T-helper 1 cell (primary cell): ENCODE measurements around the gene SRSF5.

ENCODE experiments used
- DNase-seq, 5 donors: peaks; one replicate each; pipeline ENCODE4 v3.0.0-alpha.2; 2012 to 2020

Gene SRSF5

DNA sequence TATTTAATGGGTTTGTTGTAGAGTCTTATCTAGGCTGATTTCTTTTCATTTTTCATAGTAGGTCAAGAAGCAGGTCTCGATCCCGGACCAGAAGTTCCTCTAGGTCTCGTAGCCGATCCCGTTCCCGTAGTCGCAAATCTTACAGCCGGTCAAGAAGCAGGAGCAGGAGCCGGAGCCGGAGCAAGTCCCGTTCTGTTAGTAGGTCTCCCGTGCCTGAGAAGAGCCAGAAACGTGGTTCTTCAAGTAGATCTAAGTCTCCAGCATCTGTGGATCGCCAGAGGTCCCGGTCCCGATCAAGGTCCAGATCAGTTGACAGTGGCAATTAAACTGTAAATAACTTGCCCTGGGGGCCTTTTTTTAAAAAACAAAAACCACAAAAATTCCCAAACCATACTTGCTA lies 4.2 kb downstream of the SRSF5 start:
- no peak for DNase-seq

DNA sequence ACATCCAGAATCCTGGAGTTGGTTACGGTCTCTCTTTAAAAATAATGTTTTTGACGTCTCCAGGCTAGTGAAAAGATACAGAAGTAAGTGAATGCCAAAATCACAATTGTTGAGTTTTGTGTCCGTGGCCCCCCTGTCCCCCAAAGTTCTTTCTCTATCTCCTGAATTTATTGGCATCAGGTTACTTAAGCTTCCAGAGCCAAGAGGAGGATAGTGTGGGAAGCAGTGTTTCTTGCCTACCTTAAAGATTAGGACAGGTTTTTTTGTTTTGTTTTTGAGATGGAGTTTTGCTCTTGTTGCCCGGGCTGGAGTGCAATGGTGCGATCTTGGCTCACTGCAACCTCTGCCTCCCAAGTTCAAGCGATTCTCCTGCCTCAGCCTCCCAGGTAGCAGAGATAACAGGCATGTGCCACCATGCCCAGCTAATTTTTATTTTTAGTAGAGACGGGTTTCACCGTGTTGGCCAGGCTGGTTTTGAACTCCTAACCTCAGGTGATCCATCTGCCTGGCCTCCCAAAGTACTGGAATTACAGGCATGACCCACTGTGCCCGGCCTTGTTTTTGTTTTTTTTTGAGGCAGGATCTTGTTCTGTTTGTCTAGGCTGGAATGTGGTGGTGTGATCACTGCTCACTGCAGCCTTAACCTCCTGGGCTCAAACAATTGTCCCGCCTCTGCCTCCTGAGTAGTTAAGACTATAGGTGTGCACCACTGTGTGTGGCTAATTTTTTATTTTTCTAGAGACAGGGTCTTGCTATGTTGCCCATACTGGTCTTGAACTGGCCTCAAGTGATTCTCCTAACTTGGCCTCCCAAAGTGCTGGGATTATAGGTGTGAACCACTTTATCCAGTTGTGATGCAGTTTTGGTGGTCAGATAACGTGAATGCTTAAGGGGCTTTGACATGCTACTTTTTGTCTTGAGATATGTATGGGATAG lies 5.4 kb downstream of the SRSF5 start:
- no peak for DNase-seq

DNA sequence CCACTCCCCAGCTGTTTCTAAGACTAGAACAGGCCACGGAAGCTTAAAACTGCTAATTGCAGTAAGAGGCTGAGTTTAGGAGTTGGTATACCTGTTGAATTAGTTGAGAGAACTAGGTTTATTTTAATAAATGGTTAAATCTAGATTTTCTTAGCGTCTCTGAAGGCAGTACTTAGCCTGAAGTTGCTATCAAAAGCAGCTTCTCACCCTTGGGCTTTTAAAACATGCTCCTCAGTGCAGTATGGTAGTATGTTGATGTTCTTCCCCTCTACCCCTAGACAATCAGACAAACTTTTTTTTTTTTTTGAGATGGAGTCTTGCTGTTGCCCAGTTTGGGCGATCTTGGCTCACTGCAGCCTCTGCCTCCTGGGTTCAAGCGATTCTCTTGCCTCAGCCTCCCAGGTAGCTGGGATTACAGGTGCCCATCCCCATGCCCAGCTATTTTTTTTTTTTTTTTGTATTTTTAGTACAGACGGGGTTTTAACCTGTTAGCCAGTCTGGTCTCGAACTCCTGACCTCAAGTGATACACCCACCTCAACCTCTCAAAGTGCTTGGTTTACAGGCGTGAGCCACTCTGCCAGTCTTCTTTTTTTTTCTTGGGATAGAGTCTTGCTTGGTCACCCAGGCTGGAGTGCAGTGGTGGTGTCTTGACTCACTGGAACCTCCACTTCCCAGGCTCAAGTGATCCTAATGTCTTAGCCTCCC lies 6.8 kb downstream of the SRSF5 start:
- no peak for DNase-seq

DNA sequence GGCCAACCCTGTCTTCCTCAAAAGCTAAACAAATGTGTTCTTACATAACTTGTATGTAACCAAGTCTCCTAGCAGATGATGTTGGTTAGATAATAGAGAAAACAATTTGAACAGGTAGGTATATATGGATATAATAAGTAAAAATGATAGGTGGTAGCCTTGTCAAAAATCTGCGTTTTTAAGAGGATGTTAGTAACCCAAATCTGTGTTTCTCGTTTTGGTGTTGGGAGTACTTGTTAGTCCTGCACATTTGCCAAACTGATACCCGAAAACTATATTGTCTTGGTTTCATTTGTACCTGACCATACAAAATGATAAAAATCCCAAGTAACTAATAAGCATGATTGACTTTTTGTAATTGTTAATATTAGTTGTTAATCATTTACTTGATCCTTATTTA lies 8.1 kb downstream of the SRSF5 start:
- DNase-seq = no peak

DNA sequence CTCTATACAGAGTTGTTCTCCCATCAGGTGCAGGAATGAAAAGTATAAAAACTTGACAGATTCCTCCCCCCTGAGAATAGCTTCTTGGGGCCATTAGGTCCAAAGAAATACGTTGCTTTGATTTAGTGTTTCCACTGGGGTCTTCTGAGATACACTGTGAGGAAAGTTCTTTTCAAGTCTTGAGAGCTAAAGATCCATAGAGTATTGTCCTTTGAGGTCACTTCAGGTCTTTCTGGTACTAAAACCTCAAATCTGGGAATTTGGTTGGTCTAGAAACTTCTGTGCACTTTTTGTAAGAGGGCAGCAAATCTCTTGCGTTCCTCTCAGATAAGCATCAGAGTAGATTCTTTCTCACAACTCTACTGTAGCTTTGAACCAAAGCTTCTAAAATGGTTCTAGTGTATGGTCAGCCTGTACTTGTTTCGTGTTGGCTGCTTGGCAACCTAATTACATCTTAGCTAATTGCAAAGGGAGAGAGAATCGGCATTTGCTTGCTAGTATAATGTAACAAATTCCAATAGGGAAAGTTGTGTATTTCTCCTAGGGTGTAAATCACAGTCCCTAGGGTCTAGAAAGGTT lies 10.0 kb downstream of the SRSF5 start:
- no peak for DNase-seq

DNA sequence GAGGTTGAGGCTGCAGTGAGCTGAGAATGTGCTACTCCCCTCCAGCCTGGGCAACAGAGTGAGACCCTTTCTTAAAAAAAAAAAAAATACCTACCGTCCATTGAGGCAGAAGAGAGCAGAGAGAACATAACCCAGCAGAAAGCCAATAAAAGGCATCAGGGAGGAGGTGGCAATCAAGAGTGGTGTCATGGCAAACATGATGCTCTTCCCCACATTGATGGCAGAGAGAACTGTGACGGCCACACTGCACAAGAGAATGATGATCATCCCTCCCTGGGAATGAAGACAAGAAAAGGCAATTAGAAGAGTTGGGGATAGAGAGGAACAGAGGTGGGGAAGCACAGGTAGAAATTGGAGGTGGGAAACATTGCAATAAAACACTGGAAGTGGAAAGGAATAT lies 12.1 kb downstream of the SRSF5 start:
- DNase-seq = no peak

DNA sequence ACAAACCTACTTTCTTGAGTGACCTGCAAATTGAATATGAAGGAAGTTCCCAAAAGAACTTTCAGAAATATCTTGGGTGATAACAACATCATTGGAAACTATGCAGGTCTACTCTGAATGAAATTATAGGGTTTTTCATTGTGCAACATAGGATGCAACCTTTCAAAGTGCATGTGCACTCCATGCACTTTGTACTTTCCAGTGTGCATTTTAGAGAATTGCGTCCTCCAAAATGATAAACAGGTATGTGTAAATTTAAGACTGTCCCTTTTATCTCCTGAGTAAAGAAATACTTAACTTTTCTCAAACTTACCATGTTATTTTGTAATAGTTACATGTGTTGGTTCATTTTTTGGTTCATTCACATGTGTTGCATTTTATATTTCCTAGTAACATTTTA lies 13.2 kb downstream of the SRSF5 start:
- DNase-seq = no peak

DNA sequence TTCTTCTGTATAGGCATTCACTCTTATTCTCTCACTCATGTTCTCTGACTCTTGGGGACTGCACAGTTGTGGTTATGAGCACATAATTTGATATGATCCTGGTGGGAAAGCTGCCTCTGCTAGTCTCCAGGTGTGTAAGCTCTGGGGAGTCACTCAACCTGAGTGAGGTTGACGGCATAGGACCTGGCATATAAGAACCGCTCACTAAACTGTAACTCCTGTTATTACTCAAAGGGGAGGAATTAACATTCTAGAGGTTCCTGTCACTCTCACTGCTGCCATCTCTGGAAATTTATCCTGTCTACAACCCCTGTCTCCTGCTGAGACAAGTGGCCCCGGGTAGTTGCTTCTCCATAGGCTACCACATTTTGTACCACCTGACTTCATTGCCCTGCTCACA lies 14.0 kb downstream of the SRSF5 start:
- no peak for DNase-seq

DNA sequence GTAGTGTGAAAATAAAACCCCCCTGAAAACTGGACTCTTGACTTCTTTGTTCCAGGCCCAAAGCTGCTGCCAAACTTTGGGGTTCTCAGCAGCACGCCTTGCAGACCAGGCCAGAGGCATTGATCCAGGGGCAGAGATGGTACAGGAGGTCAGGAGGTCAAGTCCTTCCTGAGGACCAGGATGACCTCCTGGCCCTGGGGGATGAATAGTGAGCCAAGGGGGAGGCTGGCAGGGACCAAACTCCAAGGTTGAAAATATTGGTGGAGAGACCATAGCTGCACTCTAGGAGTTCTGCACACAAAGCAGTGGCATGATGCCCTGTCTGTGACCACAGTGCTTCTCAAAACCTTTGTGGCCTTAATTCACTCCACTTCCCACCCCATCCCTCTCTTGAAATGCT lies 18.0 kb downstream of the SRSF5 start:
- no peak for DNase-seq

DNA sequence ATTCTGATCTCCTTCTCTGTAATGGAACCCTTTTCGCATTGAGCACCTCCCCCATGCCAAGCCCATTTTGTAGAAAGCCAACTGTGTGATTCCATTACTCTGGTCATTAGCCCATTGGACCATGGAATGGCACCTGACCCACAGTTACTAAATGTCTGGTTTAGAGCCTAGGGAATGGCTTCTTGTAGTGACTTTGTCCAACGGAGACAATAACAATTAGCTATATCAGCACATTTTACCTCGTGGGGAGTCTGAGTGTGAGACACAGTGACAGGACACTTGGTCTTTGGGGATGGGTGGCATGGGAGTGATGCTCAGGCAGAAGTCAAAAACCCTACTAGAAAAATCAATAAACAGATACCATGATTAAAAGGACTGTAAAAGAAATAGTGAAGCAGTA lies 19.7 kb downstream of the SRSF5 start:
- DNase-seq = no peak

DNA sequence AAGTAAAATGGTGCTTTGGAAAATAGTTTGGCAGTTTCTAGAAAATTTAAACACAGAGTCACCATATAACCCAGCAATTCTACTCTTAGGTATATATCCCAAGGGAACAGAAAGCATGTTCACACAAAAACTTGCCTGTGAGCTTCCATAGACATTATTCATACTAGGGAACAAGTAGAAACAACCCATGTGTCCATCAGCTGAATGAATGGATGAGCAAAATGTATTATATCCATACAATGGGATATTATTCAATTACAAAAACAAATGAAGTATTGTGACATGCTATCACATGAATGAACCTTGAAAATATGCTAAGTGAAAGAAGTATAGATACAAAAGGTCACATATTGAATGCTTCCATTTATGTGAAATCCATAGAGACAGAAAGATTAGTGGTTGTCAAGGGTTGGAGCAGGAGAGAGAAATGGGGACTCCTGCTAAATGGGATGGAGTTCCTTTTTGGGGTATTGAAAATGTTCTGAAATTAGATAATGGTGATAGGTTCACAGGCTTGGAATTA lies 22.2 kb downstream of the SRSF5 start:
- DNase-seq = no peak

DNA sequence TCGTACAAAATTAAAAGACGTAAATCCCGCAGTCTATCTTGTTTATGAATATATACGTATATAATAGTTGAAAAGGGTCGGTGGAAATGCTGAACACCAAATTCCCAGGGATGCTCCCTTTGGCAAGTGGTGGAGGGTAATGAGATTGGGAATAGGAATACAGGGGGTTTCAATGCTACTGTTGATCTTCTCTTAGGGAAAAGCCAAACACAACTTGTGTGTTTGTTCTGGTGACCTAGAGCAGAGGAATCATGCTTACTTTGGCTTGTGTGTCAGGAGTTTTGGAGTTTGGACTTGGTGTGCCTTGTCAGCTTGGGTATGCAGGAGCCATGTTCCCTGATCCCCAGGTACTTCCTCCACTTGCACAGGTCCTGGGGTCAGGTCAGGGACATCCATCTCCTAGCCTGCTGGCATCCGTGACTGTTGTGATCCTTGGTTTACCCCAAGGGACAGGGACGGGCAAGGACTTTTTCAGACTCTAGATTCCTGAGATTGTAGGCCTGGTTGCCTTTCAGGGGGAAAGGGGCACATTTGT lies 26.0 kb downstream of the SRSF5 start:
- DNase-seq = no peak

DNA sequence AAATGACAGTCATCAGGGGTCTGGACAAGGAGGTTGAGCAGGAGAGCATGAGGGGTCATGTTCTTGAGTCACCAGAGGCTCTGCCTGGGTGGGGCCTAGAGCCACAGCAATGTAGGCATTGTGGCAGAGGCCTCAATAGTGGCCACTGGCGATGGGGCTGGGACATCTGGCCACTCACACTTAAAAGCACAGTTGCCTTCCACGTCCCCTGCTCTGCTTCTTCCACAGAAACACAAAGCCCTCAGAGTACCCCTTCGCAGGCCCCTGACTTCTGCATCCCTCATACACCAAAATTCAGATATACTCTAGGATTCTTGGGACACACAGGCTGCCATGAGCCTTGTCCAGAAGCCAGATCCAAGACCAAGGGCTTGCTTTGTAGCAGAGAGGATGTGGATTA lies 27.8 kb downstream of the SRSF5 start:
- DNase-seq = no peak

DNA sequence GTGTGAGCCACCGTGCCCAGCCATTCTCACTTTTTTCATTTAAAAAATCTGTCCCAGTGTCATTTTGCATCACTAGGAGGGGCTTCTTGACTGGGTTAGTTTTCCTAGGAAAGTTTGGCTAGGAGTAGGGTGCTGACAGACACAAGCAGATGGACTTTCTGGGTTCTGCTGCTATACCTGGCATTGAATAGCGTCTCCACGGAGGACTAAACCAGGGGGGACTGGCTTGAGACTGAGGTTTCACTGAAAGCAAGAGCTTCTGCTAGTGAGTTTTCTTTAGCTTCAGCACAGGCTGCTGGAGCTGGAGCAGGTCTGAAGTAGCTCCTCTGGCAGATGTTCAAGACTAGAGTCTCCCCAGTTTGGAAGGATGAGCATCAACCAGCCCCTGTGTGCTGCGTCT lies 28.7 kb downstream of the SRSF5 start:
- no peak for DNase-seq

DNA sequence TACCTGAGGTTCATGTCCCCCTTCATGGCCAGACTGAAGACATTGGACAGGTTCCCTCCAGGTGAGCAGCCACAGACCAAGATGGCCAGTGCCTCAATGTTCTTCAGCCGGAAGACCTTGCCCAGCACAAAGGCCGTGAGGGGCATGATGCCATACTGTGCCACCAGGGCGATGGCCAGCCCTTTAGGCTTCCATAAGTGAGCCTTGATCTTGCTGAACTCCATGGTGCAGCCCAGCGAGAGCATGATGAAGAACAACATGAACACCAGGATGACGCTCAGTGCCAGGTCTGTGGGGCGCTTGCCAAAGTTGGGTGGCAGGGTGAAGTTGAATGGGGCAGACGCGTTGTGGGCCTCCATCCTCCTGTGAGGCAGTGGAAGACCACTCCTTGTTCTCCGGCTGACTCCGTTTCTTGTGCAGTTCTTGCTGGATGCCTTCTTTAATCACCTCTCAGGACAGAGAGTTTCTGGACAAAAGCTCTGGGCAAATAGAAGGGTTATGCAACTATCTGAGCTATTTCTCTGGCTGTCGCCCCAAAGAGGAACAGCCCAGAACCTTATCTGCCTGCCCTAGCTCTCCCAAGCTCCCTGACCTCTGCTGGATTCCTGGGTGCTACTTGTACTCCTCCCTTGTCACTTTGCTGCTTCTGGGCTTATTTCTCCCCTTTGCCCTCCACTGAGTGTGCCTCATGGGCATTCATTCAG lies 30.0 kb downstream of the SRSF5 start, which contains the start of gene SLC10A1:
Gene SLC10A1 (minus strand): TSS at position 445 of the 704 bp plus-strand sequence. CDS start 86 bp downstream, at position 359.
- DNase-seq = no peak

DNA sequence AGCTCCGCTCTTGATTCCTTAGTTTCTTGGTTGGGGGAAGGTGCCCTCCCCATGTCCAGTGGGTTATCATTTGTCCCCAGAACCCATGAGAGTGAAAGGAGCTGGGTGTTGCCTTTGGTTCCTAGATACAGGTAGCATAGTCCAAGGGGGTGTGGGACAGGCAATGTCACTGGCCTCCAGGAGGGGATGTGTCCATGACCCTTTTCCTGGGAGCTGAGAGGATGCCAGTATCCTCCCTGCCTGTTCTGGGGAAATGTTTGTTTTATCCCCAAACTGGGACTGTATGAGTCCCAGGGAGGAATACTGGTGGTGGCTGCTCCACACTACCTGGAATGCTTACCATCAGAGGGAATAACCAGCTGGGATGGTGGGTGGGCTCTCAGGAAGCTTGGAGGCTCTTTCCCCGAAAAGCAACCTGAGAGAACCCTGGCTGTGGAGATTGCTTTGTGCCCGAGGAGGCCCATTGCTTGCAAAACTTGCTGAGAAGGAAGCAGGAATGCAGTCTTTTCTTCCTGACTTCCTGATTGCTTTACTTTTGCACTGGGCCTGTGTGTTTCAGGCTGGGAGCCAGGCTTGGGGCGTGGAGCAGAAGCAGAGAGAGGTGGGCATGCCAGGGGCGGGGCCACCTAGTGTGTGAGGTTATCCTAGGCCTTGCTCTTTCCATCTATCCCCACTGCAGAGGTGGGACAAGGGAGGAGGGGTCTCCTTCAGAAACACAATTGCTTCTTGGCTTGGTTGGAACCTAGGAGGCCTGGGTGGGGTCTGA lies 30.8 kb downstream of the SRSF5 start:
- DNase-seq = no peak

DNA sequence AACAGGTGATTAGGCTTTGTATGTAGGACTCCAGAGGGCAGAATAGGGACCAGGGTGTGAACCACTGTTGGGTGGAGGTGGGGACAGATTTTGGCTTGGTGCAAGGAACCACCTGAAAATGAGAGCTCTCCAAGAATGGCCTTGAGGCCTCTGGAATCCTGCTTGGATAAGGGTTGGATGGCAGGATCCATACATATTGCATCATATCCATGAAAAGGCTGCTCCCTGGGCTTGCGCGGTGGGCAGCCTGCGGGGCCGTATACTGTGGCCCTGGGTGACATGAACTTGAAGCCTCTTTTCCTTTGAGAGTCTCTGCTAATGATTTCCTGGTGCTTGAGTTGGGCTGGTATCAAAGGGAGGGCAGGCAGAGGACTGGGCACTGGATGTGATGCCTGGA lies 31.4 kb downstream of the SRSF5 start:
- no peak for DNase-seq

DNA sequence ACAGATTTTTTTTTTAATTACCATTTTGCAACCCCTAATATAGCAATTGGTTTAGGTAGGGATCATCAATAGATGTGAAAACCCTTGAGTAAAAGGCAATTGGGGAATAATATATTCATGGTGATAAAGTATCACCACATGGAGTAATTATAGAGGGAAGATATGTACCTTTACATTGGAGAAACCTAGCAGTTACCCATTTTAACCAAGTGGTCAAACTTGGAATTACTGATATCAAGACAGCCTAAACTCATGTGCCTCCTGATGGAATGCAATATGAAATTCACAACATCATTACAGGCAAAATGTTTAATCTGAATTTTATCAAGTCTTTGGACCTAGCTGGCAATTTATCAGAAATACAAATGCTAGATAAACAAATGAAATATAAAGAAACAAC lies 36.8 kb downstream of the SRSF5 start:
- no peak for DNase-seq

DNA sequence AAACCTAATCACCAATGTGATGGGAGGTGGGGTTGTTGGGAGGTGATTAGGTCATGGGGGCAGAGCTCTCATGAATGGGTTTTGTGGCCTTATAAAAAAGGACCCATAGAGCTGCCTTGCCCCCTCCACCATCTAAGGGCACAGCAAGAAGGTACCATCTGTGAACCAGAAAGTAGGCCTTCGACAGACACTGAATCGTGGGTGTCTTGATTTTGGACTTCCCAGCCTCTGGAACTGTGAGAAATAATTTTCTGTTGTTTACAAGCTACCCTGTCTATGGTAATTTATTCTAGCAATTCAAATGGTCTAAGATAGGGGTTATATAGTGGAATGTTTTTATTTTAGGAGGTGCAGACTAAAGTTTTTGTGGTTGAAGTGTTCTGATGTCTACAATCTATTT lies 38.0 kb downstream of the SRSF5 start:
- no peak for DNase-seq

DNA sequence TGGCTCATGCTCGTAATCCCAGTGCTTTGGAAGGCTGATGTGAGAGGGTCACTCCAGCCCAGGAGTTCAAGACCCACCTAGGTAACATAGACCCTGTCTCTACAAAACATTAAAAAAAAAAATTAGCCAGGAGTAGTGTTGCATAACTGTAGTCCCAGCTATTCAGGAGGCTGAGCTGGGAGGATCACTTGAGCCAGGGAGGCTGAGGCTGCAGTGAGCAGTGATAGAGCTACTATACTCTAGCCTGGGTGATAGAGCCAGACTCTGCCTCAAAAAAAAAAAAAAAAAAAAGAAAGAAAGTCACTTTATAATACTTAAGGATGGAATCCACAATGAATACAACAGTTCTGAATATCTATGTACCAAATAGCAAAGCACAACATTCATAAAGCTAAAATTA lies 40.2 kb downstream of the SRSF5 start:
- DNase-seq = no peak

DNA sequence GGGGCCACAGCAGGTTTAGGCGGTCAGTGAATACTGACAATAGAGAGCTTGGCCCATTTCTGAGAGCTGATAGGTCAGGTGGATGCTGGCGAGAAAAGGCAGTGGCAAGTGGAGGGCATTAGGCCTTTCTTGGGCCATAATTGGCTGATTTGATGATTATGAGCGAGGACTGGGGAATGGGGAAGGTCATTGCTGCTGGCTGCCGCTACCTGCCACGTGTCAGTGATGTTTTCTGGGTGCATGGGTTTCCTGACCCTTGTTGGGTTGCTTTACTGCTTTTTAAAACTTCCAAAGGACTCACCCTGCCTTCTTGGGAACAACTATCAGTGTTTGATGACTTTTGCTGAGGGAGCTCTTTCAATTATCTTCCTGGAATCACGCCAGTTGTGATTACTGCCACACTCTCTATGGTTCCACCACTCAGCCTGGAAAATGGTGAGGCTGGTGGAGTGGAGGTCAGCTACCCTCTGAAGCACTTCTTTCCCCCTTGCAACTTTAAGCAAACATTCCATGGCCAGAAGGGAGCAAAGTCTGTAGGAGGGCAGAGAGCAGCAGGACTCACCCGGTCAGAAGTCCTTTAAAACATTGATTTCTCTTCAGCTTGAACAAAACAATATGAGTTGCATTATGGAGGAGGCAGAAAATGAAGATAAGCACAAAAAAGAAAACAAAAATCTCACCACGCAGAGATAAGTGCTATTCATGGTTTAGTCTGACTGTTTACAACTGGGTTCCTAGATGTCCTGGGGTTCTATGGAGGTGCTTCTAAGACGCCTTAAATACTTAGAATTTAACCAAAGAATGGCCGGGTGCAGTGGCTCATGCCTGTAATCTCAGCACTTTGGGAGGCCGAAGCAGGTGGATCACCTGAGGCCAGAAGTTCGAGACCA lies 42.2 kb downstream of the SRSF5 start:
- no peak for DNase-seq
